ENCODE data around the gene COQ3. TPM values are rescaled to one million over a fixed set of nuclear protein-coding genes. Genes with fewer than 3 reads are reported as not detected.

Gene COQ3
- total and polyA plus RNA-seq, 2 of the 8 experiments (the other 6 are each of a cell fraction or from before 2014, with no cell fraction given): 8.4 to 16.2 TPM

DNA sequence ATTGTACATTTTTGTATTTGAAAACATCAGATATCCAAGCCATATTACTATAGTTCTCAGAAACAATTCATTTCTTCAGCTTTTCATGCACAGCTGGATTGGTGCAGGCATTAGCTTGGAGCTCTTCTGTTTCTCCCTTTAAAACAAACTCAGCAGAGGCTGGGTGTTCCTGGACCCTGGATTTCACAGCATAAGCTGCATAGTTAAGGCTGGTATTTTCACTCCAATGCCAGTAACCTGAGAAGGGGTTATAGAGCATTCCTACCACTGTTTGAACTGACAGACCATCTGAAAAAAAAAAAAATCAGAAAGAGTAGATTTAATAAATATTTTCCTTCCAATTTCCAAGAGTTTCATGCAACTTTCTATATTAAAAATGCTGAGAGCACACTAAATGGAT is 24.5 kb downstream of the COQ3 start (continued):
- TF ChIP-seq, protein P1, sequence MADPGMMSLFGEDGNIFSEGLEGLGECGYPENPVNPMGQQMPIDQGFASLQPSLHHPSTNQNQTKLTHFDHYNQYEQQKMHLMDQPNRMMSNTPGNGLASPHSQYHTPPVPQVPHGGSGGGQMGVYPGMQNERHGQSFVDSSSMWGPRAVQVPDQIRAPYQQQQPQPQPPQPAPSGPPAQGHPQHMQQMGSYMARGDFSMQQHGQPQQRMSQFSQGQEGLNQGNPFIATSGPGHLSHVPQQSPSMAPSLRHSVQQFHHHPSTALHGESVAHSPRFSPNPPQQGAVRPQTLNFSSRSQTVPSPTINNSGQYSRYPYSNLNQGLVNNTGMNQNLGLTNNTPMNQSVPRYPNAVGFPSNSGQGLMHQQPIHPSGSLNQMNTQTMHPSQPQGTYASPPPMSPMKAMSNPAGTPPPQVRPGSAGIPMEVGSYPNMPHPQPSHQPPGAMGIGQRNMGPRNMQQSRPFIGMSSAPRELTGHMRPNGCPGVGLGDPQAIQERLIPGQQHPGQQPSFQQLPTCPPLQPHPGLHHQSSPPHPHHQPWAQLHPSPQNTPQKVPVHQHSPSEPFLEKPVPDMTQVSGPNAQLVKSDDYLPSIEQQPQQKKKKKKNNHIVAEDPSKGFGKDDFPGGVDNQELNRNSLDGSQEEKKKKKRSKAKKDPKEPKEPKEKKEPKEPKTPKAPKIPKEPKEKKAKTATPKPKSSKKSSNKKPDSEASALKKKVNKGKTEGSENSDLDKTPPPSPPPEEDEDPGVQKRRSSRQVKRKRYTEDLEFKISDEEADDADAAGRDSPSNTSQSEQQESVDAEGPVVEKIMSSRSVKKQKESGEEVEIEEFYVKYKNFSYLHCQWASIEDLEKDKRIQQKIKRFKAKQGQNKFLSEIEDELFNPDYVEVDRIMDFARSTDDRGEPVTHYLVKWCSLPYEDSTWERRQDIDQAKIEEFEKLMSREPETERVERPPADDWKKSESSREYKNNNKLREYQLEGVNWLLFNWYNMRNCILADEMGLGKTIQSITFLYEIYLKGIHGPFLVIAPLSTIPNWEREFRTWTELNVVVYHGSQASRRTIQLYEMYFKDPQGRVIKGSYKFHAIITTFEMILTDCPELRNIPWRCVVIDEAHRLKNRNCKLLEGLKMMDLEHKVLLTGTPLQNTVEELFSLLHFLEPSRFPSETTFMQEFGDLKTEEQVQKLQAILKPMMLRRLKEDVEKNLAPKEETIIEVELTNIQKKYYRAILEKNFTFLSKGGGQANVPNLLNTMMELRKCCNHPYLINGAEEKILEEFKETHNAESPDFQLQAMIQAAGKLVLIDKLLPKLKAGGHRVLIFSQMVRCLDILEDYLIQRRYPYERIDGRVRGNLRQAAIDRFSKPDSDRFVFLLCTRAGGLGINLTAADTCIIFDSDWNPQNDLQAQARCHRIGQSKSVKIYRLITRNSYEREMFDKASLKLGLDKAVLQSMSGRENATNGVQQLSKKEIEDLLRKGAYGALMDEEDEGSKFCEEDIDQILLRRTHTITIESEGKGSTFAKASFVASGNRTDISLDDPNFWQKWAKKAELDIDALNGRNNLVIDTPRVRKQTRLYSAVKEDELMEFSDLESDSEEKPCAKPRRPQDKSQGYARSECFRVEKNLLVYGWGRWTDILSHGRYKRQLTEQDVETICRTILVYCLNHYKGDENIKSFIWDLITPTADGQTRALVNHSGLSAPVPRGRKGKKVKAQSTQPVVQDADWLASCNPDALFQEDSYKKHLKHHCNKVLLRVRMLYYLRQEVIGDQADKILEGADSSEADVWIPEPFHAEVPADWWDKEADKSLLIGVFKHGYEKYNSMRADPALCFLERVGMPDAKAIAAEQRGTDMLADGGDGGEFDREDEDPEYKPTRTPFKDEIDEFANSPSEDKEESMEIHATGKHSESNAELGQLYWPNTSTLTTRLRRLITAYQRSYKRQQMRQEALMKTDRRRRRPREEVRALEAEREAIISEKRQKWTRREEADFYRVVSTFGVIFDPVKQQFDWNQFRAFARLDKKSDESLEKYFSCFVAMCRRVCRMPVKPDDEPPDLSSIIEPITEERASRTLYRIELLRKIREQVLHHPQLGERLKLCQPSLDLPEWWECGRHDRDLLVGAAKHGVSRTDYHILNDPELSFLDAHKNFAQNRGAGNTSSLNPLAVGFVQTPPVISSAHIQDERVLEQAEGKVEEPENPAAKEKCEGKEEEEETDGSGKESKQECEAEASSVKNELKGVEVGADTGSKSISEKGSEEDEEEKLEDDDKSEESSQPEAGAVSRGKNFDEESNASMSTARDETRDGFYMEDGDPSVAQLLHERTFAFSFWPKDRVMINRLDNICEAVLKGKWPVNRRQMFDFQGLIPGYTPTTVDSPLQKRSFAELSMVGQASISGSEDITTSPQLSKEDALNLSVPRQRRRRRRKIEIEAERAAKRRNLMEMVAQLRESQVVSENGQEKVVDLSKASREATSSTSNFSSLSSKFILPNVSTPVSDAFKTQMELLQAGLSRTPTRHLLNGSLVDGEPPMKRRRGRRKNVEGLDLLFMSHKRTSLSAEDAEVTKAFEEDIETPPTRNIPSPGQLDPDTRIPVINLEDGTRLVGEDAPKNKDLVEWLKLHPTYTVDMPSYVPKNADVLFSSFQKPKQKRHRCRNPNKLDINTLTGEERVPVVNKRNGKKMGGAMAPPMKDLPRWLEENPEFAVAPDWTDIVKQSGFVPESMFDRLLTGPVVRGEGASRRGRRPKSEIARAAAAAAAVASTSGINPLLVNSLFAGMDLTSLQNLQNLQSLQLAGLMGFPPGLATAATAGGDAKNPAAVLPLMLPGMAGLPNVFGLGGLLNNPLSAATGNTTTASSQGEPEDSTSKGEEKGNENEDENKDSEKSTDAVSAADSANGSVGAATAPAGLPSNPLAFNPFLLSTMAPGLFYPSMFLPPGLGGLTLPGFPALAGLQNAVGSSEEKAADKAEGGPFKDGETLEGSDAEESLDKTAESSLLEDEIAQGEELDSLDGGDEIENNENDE (IDR thresholded peaks at IDR 0.05; ENCODE audit: insufficient replicate concordance, low read length): peak; percentile 24
- TF ChIP-seq, protein P2, sequence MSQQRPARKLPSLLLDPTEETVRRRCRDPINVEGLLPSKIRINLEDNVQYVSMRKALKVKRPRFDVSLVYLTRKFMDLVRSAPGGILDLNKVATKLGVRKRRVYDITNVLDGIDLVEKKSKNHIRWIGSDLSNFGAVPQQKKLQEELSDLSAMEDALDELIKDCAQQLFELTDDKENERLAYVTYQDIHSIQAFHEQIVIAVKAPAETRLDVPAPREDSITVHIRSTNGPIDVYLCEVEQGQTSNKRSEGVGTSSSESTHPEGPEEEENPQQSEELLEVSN (IDR thresholded peaks at IDR 0.05): no peak
- TF ChIP-seq ZNF274 (IDR thresholded peaks at IDR 0.05; ENCODE audit: borderline replicate concordance, extremely low read depth, low read length) (no peak), RFX5 (IDR thresholded peaks at IDR 0.05; ENCODE audit: borderline replicate concordance, low read depth, low read length) (no peak), CHD1 (IDR thresholded peaks at IDR 0.05; ENCODE audit: low read depth, low read length) (no peak), SIRT6 (IDR thresholded peaks at IDR 0.05; ENCODE audit: low read length) (no peak), GTF2F1 (IDR thresholded peaks at IDR 0.05; ENCODE audit: borderline replicate concordance, low read depth, low read length) (no peak)
- TF ChIP-seq, protein P3, sequence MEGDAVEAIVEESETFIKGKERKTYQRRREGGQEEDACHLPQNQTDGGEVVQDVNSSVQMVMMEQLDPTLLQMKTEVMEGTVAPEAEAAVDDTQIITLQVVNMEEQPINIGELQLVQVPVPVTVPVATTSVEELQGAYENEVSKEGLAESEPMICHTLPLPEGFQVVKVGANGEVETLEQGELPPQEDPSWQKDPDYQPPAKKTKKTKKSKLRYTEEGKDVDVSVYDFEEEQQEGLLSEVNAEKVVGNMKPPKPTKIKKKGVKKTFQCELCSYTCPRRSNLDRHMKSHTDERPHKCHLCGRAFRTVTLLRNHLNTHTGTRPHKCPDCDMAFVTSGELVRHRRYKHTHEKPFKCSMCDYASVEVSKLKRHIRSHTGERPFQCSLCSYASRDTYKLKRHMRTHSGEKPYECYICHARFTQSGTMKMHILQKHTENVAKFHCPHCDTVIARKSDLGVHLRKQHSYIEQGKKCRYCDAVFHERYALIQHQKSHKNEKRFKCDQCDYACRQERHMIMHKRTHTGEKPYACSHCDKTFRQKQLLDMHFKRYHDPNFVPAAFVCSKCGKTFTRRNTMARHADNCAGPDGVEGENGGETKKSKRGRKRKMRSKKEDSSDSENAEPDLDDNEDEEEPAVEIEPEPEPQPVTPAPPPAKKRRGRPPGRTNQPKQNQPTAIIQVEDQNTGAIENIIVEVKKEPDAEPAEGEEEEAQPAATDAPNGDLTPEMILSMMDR (IDR thresholded peaks at IDR 0.05; ENCODE audit: control extremely low read depth in 1 of 3, insufficient read depth in 1 of 3, low read depth in 1 of 3, low read length in 3 of 3): no peak

Measured in H1 (cell line).